Stimulated activated CD4-positive, alpha-beta T cell treated with anti-CD3 and anti-CD28 coated beads, Interleukin-15, amount 100 ng/mL, for 1 hour (primary cell): ENCODE measurements around the gene INTU.

ENCODE experiments used
- DNase-seq, 2 donors: peaks; one replicate each; pipeline ENCODE4 v3.0.0-alpha.2; 2020; ENCODE audit warnings: low read depth in 1 of 2, low spot score in 1 of 2

Gene INTU

DNA sequence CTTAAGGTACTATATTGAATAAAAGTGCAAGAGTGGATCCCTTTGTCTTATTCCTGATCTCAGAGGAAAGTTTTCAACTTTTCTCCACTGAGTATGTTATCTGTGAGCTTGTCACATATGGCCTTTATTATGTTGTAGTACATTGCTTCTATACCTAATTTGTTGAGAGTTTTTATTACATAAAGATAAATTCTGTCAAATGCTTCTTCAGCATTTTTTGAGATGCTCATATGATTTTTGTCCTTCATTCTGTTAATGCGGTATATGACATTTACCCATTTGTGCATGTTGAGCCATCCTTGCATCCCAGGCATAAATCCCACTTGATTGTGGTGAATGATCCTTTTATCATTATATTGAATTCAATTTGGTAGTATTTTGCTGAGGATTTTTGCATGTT is 108.5 kb downstream of the INTU start:
- no peak for DNase-seq

DNA sequence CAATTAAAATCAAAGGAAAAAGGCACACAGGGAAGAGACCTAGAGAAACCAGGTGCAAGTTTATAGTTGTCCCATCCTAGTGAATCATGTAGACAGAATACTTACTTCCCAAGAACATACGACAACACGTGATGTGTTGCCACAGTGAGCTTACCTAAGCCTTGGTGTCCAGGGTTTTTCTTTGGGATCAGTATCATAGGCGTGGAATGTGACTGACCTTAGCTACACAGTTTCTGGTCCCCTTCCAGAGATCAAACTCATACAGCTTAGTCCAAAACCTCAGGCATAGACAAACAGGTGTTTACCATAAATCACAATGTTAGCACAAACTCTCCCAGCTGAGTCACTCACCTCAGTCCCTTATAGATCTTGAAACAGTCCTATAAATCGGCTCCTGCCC is 115.1 kb downstream of the INTU start:
- no peak for DNase-seq

DNA sequence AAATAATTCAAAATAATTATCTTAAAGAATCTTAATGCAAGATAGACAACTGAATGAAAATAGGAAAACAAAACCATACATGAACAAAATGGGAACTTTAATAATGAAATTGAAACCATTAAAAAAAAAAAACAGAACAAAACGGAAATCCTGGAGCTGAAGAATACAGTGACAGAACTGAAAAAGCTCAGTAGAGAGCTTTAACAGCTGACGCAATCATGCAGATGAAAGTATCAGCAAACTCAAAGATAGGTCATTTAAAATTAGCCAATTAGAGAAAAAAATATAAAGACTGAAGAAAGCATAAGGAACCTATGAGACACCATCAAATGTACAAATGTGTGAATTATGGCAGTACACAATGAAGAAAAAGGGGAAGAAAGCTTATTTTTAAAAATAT is 116.2 kb downstream of the INTU start:
- DNase-seq: no peak

DNA sequence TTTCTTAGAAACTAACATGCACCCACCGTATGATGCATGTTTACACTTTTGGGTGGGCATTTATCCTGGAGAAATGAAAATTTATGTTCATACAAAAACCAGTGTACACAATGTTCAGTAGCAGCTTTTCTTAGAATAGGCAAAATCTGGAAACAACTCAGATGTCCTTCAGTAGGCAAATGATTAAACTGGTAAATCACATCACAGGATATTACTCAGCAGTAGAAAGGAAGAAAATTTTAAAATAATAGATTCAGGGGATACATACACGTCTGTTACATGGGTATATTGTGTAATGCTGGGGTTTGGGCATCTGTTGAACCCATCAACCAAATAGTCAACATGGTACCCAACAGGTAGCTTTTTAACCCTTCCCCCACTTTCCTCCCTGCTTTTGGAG is 124.1 kb downstream of the INTU start:
- DNase-seq: no peak

DNA sequence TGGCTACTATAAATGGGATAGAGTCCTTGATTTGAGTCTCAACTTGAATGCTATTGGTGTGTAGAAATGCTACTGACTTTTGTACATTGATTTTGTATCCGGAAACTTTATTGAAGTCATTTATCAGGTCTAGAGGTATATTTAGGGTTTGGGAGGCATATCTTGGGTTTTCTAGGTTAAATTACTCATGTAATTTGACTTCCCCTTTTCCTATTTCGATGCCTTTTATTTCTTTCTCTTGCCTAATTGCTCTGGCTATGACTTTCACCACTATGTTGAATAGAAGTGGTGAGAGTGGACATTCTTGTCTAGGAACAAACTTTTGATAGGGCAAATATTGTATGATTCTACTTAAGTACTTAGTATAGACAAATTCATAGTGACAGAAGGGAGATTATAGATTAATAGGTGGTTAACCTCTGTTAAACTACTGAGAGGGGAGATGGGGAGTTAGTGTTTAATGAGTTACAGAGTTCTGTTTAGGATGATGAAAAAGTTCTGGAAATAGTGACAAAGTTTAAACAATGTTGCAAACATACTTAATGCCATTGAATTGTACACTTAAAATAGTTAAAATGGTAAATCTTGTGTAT is 126.6 kb downstream of the INTU start:
- DNase-seq: no peak

DNA sequence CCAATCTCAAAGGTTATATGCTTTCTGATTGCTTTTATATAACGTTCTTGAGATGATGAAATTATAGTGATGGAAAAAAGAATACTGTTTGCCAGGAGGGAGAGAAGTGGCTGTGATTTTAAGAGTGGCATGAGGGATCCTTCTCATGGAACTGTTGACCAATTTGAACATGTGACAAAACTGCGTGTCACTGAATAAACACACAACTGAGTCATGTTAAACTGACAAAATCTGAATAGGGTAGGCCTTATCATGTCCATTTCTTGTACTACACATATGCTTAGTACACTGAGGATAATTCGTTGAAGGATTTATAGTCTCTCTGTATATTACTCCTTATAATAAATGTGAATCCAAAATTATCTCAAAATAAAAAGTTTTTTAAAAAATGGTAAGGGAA is 127.1 kb downstream of the INTU start:
- no peak for DNase-seq

DNA sequence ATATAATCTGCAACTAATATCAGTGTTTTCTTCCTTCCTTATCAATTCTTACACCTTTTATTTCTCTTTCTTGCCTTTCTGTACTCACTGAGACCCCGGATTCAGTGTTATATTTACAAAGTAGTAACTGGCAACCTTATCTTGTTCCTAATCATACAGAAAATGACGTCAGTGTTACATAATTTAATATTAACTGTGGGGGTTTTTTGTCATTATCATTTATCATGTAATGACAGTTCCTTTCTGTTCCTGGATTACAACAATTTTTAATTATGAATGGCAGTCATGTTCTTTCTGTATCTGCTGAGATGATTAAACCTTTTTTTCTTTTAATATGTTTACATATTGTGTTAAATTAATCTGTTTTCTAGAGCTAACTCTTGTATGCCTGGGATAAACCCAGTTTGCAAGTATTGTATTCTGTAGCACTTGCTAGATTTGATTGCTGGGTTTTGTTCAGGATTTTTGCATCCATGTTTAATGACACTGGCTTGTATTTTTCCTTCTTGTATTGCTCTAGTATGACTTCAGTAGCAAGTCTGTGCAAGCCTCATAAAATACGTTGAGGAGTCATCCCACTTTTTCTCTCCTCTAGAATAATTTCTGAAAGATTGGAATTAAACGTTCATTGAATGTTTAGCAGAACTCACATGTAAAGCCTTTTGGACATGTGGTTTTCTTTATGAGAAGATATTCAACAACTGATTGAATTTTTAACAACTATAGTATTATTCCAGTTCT is 138.9 kb downstream of the INTU start:
- DNase-seq: no peak

DNA sequence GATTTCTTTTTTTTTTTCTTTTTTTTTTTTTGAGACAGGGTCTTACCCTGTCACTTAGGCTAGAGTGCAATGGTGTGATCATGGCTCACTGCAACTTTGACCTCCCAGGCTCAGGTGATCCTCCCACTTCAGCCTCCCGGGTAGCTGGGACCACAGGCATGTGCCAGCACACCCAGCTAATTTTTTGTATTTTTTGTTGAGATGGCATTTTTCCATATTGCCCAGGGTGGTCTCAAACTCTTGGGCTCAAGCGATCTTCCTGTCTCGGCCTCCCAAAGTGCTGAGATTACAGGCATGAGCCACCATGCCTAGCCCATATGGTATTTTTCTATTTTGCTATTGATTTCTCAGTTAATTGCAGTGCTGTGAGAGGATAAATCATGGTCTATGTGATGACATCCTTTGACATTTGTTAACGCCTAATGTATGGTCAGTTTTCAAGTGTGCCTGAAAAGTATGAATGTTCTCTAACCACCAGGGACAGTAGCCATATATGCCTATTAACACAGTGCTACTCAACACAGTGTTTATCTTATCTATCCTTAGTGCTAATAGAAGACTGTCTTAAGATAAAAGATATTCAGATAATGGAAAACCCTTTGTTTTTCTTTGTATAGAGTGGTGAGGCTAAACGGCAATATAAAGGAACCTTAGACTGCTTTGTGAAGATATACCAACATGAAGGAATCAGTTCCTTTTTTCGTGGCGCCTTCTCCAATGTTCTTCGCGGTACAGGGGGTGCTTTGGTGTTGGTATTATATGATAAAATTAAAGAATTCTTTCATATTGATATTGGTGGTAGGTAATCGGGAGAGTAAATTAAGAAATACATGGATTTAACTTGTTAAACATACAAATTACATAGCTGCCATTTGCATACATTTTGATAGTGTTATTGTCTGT is 140.3 kb downstream of the INTU start:
- DNase-seq: no peak

DNA sequence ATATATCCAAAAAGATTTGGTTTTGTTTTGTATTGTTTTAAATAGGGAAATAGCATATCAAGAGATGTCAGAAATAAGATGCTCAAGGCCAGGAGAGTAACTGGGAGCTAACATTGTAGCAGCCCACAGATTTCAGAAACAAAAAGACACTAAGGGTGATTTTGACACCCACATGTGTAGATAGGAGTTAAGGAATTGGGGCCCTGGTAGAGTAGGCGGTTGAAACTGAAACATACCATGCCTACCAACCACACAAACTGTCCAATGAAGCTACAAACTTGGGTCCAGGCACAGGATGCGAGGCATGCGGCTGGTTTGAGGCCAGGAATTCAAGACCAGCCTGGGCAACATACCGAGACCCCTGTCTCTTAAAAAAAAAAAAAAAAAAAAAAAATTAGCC is 143.1 kb downstream of the INTU start:
- no peak for DNase-seq
